ENCODE data around the gene CHCHD3. TPM values are rescaled to one million over a fixed set of nuclear protein-coding genes. Genes with fewer than 3 reads are reported as not detected.

CHCHD3 gene
- total RNA-seq, 3 donors from 2014 or later, result 71.9 to 76.4 (median 72.9) TPM

DNA sequence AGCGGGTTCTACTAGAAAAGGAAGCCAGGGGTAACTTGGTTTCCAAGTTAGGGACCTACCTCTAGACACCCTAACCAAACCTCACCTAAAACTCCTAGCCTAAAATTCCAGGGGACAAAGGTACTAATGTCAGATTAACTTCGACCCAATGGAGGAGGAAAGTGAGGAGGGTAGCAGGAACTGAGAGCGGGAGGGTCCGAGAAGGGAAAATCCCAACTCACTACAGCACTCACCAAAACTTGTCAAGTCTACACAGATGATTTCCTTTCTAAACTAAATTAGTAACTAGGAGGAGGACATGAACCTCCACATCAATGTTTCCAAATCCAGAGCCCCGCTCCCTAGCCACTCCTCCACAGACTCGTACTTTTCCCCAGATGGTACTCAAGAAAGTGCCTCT, 22.6 kb downstream of the CHCHD3 start:
- DNase-seq (no peak), ATAC-seq (no peak)
- Histone ChIP-seq H3K9me3 (no peaks in the 10 kb centered on the region), H3K4me1 (ENCODE audit: low read depth) (no peaks in the 10 kb centered on the region), H3K36me3 (ENCODE audit: low read depth) (no peaks in the 10 kb centered on the region), H3K4me3 (no peak overlapping the region)
- TF ChIP-seq, protein P1, sequence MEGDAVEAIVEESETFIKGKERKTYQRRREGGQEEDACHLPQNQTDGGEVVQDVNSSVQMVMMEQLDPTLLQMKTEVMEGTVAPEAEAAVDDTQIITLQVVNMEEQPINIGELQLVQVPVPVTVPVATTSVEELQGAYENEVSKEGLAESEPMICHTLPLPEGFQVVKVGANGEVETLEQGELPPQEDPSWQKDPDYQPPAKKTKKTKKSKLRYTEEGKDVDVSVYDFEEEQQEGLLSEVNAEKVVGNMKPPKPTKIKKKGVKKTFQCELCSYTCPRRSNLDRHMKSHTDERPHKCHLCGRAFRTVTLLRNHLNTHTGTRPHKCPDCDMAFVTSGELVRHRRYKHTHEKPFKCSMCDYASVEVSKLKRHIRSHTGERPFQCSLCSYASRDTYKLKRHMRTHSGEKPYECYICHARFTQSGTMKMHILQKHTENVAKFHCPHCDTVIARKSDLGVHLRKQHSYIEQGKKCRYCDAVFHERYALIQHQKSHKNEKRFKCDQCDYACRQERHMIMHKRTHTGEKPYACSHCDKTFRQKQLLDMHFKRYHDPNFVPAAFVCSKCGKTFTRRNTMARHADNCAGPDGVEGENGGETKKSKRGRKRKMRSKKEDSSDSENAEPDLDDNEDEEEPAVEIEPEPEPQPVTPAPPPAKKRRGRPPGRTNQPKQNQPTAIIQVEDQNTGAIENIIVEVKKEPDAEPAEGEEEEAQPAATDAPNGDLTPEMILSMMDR (IDR thresholded peaks at IDR 0.05), result no peak
- intact Hi-C loops (cut with DNase I, micrococcal nuclease), result no loop called here

DNA sequence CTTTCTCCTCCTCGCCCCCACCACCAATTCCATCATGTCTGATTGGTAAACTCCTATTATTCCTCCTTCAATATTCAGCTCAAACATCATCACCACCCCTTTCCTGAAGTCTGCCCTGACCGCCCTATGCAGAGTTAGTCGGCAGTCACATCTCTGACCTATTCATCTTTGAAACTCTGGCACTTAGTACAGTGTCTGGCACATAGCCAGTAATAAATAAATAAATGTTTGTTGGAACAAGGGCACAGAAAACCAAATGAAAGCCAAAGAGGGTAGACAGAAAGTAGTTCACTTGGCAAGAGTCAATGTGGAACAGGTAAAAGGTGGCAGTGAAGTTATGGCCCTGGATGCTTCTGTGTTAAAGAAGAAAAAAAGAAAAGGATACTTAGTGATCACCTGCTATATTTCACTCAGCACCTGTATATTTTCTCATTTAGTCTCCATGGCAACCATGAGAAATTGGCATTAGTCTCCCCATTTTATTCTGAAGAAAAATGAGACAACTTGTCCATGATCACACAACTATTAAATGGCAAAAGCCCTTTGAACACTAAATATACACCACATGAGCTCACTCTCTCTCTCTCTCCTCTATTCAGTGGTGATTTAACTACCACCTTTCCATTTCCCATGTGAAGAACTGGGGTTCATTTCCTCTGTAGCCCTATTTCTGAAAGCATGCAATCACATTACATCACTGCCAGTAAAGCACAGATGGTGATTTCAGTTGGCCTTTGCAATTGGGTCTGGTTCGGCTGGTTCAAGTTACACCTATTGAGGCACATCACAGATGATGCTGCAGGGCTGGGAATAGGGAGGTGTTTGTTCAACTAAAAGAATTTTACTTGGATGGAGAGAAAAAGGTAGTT, 25.3 kb downstream of the CHCHD3 start:
- no peak overlapping the region for H3K4me3 ChIP-seq
- intact Hi-C loops (cut with DNase I, micrococcal nuclease), result no loop called here
- H3K4me1 ChIP-seq (ENCODE audit: low read depth), result no peaks in the 10 kb centered on the region
- H3K36me3 ChIP-seq (ENCODE audit: low read depth), result no peaks in the 10 kb centered on the region
- ATAC-seq, result no peak
- TF ChIP-seq, protein P1 (IDR thresholded peaks at IDR 0.05), result no peak
- H3K9me3 ChIP-seq, result no peaks in the 10 kb centered on the region
- no peak for DNase-seq

DNA sequence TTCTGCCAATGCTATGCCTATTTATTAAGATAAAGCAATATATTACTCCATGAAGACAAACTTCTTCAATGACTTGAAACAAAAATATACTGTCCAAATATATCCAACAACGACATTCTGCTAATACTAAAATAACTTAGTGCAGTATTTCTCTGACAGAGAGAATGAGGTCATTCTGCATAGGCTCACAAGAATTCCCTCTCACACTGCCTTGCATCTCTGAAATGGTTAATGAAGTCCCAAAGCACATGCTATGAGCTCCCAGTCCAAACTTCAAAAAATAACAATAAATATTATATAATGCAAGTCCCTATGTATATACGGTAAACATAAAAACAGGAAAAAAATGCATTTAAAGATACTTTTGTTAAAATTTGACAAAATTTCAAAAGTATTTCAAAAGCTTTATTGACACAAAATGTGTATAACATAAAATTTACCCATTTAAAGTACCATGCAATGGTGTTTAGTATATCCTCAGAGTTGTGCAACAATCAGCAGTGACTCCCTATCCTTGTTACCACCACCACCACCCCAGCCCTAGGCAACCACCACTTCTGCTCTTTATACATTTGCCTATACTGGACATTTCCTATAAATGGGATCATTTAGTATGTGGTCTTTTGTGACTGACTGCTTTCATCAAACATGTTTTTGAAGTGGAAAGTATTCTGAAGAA, 27.6 kb downstream of the CHCHD3 start:
- intact Hi-C loops (cut with DNase I, micrococcal nuclease), result no loop called here
- TF ChIP-seq, protein P1 (IDR thresholded peaks at IDR 0.05), result no peak
- H3K36me3 ChIP-seq (ENCODE audit: low read depth), result no peaks in the 10 kb centered on the region
- H3K4me3 ChIP-seq, result no peak overlapping the region
- DNase-seq, result no peak
- no peak for ATAC-seq
- H3K9me3 ChIP-seq, result no peaks in the 10 kb centered on the region
- H3K4me1 ChIP-seq (ENCODE audit: low read depth), result no peaks in the 10 kb centered on the region

- DNase-seq (peak in 1 of 3 donors; percentile 10), ATAC-seq (peak; percentile 44)
- Histone ChIP-seq H3K4me3 (no peak overlapping the region), H3K36me3 (ENCODE audit: low read depth) (no peaks in the 10 kb centered on the region), H3K4me1 (ENCODE audit: low read depth) (no peaks in the 10 kb centered on the region), H3K9me3 (no peaks in the 10 kb centered on the region)
- intact Hi-C loops (cut with DNase I, micrococcal nuclease), result no loop called here
- TF ChIP-seq, protein P1 (IDR thresholded peaks at IDR 0.05), result no peak
Observed at GRCh38 chr7:133053321-133053891, 28.5 kb downstream of the CHCHD3 start.

- Histone ChIP-seq H3K36me3 (ENCODE audit: low read depth) (no peaks in the 10 kb centered on the region), H3K4me3 (no peak overlapping the region), H3K9me3 (no peaks in the 10 kb centered on the region), H3K4me1 (ENCODE audit: low read depth) (no peaks in the 10 kb centered on the region)
- ATAC-seq (no peak), DNase-seq (no peak)
- intact Hi-C loops (cut with DNase I, micrococcal nuclease), result no loop called here
- TF ChIP-seq, protein P1 (IDR thresholded peaks at IDR 0.05), result no peak
Observed at GRCh38 chr7:133052826-133053225, 29.1 kb downstream of the CHCHD3 start.

Measured in mucosa of descending colon (tissue), 3 donors.